Upper lobe of left lung (tissue), 4 donors: ENCODE data around the gene TNFRSF17.

ENCODE experiments used
- CTCF ChIP-seq, 6 experiments: fragments of 450-650 bp in 4 of 6; fragments of 200-600 bp in 2 of 6; sonication (generic) in 2 of 6; IDR thresholded peaks; one replicate each; pipeline ENCODE4 v1.5.1; 2016 to 2019; ENCODE audit warnings: antibody characterized with exemption in 6 of 6
- POLR2A ChIP-seq, 4 donors: fragments of 450-650 bp; IDR thresholded peaks; one replicate each; pipeline ENCODE4 v1.5.1; 2016 to 2017; ENCODE audit warnings: antibody characterized with exemption in 4 of 4, mild to moderate bottlenecking in 2 of 4

- no peak for TF ChIP-seq CTCF (IDR thresholded peaks at IDR 0.05)
- TF ChIP-seq POLR2A (IDR thresholded peaks at IDR 0.05), result no peak
Measured at GRCh38 chr16:12009462-12009861, 44.5 kb downstream of the TNFRSF17 start.
